Dendritic cell treated with granulocyte-macrophage colony-stimulating factor and Interleukin-4, amounts not matched to agents 40 ng/mL and 50 ng/mL, for 4 days (primary cell): Measurements from ENCODE around the gene PNMA5.
A peak's percentile ranks its signal among the peaks of the same experiment; 100 is the strongest.
"Not testable (repeated sequence)": the region's sequence is repeated elsewhere in the genome, so short reads cannot be mapped to it uniquely, and the experiment has no call there.

ENCODE experiments used
- H3K27ac Mint-ChIP-seq: one replicate; pipeline ENCODE4 v1.8.0; 2022; ENCODE audit warnings: mild to moderate bottlenecking, mixed read lengths
- H3K27me3 Mint-ChIP-seq: one replicate; pipeline ENCODE4 v1.8.0; 2022; ENCODE audit warnings: mild to moderate bottlenecking, mixed read lengths
- H3K36me3 Mint-ChIP-seq: one replicate; pipeline ENCODE4 v1.8.0; 2022; ENCODE audit warnings: low read depth, mixed read lengths
- H3K4me1 Mint-ChIP-seq: one replicate; pipeline ENCODE4 v1.8.0; 2022; ENCODE audit warnings: low read depth, mixed read lengths
- H3K4me3 Mint-ChIP-seq: one replicate; pipeline ENCODE4 v1.8.0; 2022; ENCODE audit warnings: mild to moderate bottlenecking, moderate library complexity, mixed read lengths
- H3K9me3 Mint-ChIP-seq: one replicate; pipeline ENCODE4 v1.8.0; 2022; ENCODE audit warnings: mixed read lengths
- intact Hi-C: fragments of 100-400 bp; cut with micrococcal nuclease; formaldehyde crosslinking; loops from one replicate; pipeline ENCODE4 v1.15.0; 2022

The PNMA5 gene

DNA sequence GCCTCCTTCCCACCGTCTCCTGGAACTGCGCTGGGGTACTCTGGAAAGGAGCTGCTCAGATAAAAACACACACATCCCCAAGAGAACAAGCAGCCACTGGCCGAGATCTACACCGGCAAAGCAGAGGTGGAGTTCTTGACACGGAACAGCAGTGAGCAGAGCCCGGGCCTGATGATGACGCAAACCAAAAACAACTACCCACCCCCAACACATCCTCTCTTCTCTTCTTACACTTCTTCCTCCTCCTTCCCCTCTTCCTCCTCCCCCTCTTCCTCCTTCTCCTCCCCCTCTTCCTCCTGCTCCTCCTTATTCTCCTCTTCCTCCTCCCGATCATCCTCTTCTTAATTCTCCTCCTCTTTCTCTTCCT lies 4.6 kb downstream of the PNMA5 start:
- H3K9me3 Mint-ChIP-seq: no peaks in the 10 kb centered on the region
- H3K27ac Mint-ChIP-seq: peak overlapping the region; percentile 88

DNA sequence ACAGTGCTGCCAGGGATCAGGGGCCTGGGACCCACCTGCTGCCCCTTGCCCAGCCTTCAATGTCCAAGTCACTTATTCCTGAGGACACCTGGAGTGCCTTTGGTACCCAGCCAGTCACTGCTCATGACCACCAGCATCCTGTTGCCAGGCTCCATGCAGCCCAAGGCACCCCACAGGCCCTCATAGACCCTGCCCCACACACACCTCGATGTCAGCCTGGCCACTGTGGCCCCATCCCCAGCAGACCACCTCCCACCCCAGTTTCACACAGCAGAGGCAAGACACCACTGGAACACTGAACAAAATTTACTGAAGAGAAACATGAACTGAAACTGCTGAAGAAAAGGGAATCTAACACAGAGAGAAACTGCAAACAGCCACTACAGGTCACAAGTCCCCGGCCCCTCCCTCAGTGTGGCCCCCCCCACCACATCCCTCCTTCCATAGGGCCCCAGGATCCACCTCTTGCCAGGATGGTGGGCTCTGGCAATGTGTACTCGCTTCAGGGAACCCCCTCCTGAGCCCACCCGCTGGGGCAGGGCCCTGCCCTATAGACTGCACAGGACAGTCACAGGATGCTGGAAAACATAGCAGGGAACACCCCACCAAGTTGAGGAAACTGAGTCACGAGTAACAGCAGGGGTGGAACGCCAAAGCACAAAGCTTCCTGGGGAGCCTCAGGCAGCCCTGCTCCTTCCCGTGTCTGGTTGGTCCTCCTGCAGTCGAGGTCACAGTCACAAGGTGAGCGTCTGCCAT lies 5.2 kb downstream of the PNMA5 start:
- Mint-ChIP-seq H3K4me3 (peak overlapping the region; percentile 39), H3K27ac (peak overlapping the region; percentile 88), H3K27me3 (no peaks in the 10 kb centered on the region), H3K9me3 (no peaks in the 10 kb centered on the region), H3K36me3 (no peaks in the 10 kb centered on the region), H3K4me1 (peaks cover 51% of the 10 kb centered on the region)
- intact Hi-C loops: no loop called here

More for the DNA sequence above, 4.6 kb downstream of the PNMA5 start:
- H3K27me3 Mint-ChIP-seq: no peaks in the 10 kb centered on the region
- H3K36me3 Mint-ChIP-seq: no peaks in the 10 kb centered on the region
- H3K4me3 Mint-ChIP-seq: peak overlapping the region; percentile 30
- peaks cover 51% of the 10 kb centered on the region for H3K4me1 Mint-ChIP-seq
- intact Hi-C loops: no loop called here

- Mint-ChIP-seq H3K36me3 (peaks cover under 1% of the 10 kb centered on the region), H3K27ac (peak overlapping the region; percentile 88), H3K4me1 (peaks cover 51% of the 10 kb centered on the region), H3K27me3 (no peaks in the 10 kb centered on the region), H3K9me3 (no peaks in the 10 kb centered on the region), H3K4me3 (no peak overlapping the region)
- intact Hi-C loops: no loop called here
Observed at GRCh38 chrX:152987801-152988200, 6.1 kb downstream of the PNMA5 start.

- H3K27ac Mint-ChIP-seq, H3K9me3 Mint-ChIP-seq, H3K36me3 Mint-ChIP-seq, H3K27me3 Mint-ChIP-seq, intact Hi-C loops, H3K4me3 Mint-ChIP-seq: not testable (repeated sequence)
- H3K4me1 Mint-ChIP-seq: peaks cover 46% of the 10 kb centered on the region
Observed at GRCh38 chrX:152987156-152987555, 6.8 kb downstream of the PNMA5 start.

DNA sequence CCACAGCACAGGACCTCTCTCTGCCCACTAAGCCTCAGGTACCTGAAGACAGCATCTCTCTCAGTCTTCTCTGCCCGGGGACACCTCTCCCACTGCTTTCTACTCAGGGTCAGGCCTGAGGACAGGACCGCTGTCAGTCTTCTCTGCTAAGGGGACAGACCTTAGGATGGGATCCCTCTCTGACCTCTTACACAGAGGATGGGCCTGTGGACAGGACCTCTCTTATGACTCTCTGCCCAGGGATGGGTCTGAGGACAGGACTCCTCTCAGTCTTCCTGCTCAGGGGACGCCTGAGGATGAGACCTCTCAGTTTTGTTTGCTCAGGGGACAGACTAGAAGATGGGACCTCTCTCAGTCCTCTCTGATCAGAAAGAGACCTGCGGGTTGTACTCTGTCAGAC lies 8.5 kb downstream of the PNMA5 start:
- intact Hi-C loops, H3K36me3 Mint-ChIP-seq, H3K27me3 Mint-ChIP-seq, H3K9me3 Mint-ChIP-seq, H3K27ac Mint-ChIP-seq, H3K4me3 Mint-ChIP-seq: not testable (repeated sequence)
- H3K4me1 Mint-ChIP-seq: peaks cover 28% of the 10 kb centered on the region

DNA sequence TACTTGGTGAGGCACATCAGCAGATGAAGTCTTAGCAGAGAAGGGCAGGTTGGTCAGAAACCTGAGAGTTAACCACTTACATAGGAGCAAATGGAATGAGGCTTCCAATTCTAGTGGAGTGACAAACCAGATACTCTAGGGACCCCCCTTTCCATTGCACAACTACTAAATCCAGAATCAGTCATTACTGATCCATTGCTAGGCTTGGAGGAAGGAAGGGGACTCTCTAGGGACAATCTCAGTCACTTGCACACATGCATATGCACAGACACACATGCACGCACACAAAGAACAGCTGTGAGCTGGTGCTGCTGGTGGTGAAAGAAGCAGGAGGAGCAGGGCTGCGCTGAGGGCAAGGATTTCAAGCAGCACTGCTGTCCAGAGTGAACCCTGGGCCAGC lies 25.7 kb downstream of the PNMA5 start:
- Mint-ChIP-seq H3K4me3 (no peak overlapping the region), H3K27ac (no peak overlapping the region), H3K4me1 (no peaks in the 10 kb centered on the region), H3K27me3 (no peaks in the 10 kb centered on the region), H3K9me3 (no peaks in the 10 kb centered on the region), H3K36me3 (peaks cover 94% of the 10 kb centered on the region)
- intact Hi-C loops: no loop called here

GRCh38 chrX:152960115-152960514 lies 33.8 kb downstream of the PNMA5 start:
- intact Hi-C loops: no loop called here
- Mint-ChIP-seq H3K27me3 (no peaks in the 10 kb centered on the region), H3K27ac (no peak overlapping the region), H3K9me3 (no peaks in the 10 kb centered on the region), H3K36me3 (peaks cover 60% of the 10 kb centered on the region), H3K4me1 (peaks cover 11% of the 10 kb centered on the region), H3K4me3 (no peak overlapping the region)

- H3K27ac Mint-ChIP-seq: peak overlapping the region; percentile 87
- intact Hi-C loops: loop anchor here (10.0 kb wide), 1 partner anchor 705 kb away; no protein-coding TSS in a partner anchor
- peaks cover 11% of the 10 kb centered on the region for H3K4me1 Mint-ChIP-seq
- peaks cover 58% of the 10 kb centered on the region for H3K36me3 Mint-ChIP-seq
- no peaks in the 10 kb centered on the region for H3K27me3 Mint-ChIP-seq
- H3K4me3 Mint-ChIP-seq: no peak overlapping the region
- no peaks in the 10 kb centered on the region for H3K9me3 Mint-ChIP-seq
Observed at GRCh38 chrX:152959626-152960025, 34.3 kb downstream of the PNMA5 start.

GRCh38 chrX:152958524-152959465 lies 35.1 kb downstream of the PNMA5 start:
- H3K9me3 Mint-ChIP-seq: no peaks in the 10 kb centered on the region
- intact Hi-C loops: loop anchor here (1.0 to 10.0 kb wide), 2 partner anchors 17 to 706 kb away; no protein-coding TSS in a partner anchor
- peaks cover 11% of the 10 kb centered on the region for H3K4me1 Mint-ChIP-seq

GRCh38 chrX:152958047-152958446 lies 35.9 kb downstream of the PNMA5 start:
- Mint-ChIP-seq H3K4me3 (peak overlapping the region; percentile 58), H3K27ac (peak overlapping the region; percentile 87), H3K4me1 (peaks cover 11% of the 10 kb centered on the region), H3K27me3 (no peaks in the 10 kb centered on the region), H3K9me3 (no peaks in the 10 kb centered on the region), H3K36me3 (peaks cover 48% of the 10 kb centered on the region)
- intact Hi-C loops: loop anchor here (1.0 to 10.0 kb wide), 2 partner anchors 17 to 707 kb away; no protein-coding TSS in a partner anchor

More at GRCh38 chrX:152958524-152959465, 35.1 kb downstream of the PNMA5 start:
- Mint-ChIP-seq H3K4me3 (peak overlapping the region; percentile 58), H3K27me3 (no peaks in the 10 kb centered on the region), H3K27ac (peak overlapping the region; percentile 87), H3K36me3 (peaks cover 53% of the 10 kb centered on the region)

DNA sequence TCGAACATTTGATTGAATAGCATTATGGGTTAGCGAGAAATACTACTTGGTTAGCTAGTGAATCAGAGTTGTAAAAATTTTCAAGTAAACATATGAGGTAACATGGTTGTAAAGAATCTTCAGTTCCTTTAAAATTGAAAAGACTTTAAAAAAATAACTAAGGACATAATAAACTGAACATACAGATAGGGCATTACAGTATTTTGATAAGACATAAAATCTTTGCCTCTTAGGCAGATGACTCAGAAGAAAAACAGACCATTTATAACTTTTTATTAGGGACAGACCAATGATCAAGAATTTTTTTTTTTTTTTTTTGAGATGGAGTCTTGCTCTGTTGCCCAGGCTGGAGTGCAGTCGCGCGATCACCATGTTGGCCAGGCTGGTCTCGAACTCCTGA lies 43.1 kb downstream of the PNMA5 start:
- no peaks in the 10 kb centered on the region for H3K4me1 Mint-ChIP-seq
- H3K4me3 Mint-ChIP-seq: no peak overlapping the region
- no peaks in the 10 kb centered on the region for H3K27me3 Mint-ChIP-seq
- H3K36me3 Mint-ChIP-seq: peaks cover 60% of the 10 kb centered on the region
- intact Hi-C loops: loop anchor here (10.0 kb wide), 1 partner anchor 714 kb away; no protein-coding TSS in a partner anchor
- H3K9me3 Mint-ChIP-seq: no peaks in the 10 kb centered on the region
- no peak overlapping the region for H3K27ac Mint-ChIP-seq

- no peaks in the 10 kb centered on the region for H3K9me3 Mint-ChIP-seq
- intact Hi-C loops: loop anchor here (10.0 kb wide), 1 partner anchor 556 kb away; no protein-coding TSS in a partner anchor
Observed at GRCh38 chrX:152949114-152949513, 44.8 kb downstream of the PNMA5 start.

DNA sequence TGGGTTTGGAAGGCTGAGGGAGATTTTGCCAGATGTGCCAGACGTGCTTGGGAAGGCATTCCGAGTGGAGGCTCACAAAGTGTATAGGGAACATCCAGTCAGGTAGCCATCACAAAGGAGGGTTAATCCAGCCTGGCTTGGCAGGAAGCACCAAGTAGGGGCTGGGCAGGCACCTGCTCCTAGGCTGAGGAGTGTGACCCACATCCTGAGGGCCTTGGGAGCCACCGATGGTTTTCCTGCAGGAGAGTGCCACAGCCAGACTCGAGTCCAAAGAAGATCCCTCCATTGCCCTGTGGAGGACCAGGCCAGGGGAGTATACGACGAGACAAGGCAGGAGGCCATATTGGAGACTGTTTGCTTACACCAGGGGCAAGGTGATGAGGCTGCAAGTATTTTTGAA lies 47.2 kb downstream of the PNMA5 start:
- H3K36me3 Mint-ChIP-seq: peaks cover 58% of the 10 kb centered on the region
- no peaks in the 10 kb centered on the region for H3K9me3 Mint-ChIP-seq
- intact Hi-C loops: loop anchor here (10.0 kb wide), 1 partner anchor 558 kb away; no protein-coding TSS in a partner anchor
- no peaks in the 10 kb centered on the region for H3K4me1 Mint-ChIP-seq
- no peak overlapping the region for H3K4me3 Mint-ChIP-seq
- no peak overlapping the region for H3K27ac Mint-ChIP-seq
- H3K27me3 Mint-ChIP-seq: no peaks in the 10 kb centered on the region

More at GRCh38 chrX:152949114-152949513, 44.8 kb downstream of the PNMA5 start:
- Mint-ChIP-seq H3K4me1 (no peaks in the 10 kb centered on the region), H3K27ac (no peak overlapping the region), H3K27me3 (no peaks in the 10 kb centered on the region), H3K4me3 (no peak overlapping the region), H3K36me3 (peaks cover 70% of the 10 kb centered on the region)
